Cardiac muscle cell (in vitro differentiated cells and primary cell): ENCODE data around the gene TRIM27. TPM values are rescaled to one million over a fixed set of nuclear protein-coding genes. Genes with fewer than 3 reads are reported as not detected.
A peak's percentile ranks its signal among the peaks of the same experiment; 100 is the strongest.
"Not testable (repeated sequence)": the region's sequence is repeated elsewhere in the genome, so short reads cannot be mapped to it uniquely, and the experiment has no call there.

Experiments used
- DNase-seq, 2 donors: peaks; one replicate each; pipeline versions ENCODE4 v3.0.0 to v3.0.0-alpha.2; 2010 to 2017; ENCODE audit warnings: low read depth in 1 of 2, low spot score in 1 of 2
- H3K27ac ChIP-seq: fragments of 200-600 bp; sonication (generic); 2 replicates; pipeline ENCODE4 v1.5.1; 2016
- H3K27me3 ChIP-seq: fragments of 200-600 bp; sonication (generic); 2 replicates; pipeline ENCODE4 v1.6.0; 2016; ENCODE audit warnings: control low read depth
- H3K36me3 ChIP-seq: fragments of 200-600 bp; sonication (generic); 2 replicates; pipeline ENCODE4 v1.5.1; 2016; ENCODE audit warnings: control low read depth
- H3K4me1 ChIP-seq: fragments of 200-600 bp; sonication (generic); 2 replicates; pipeline ENCODE4 v1.8.1; 2017; ENCODE audit warnings: low read depth, mild to moderate bottlenecking, mixed run types
- H3K4me3 ChIP-seq: fragments of 200-600 bp; sonication (generic); 2 replicates; pipeline ENCODE4 v1.5.1; 2016; ENCODE audit warnings: mild to moderate bottlenecking
- H3K9me3 ChIP-seq: fragments of 200-600 bp; sonication (generic); 2 replicates; pipeline ENCODE4 v1.5.1; 2017; ENCODE audit warnings: low read depth, mild to moderate bottlenecking, control low read depth
- polyA plus RNA-seq: library from polyadenylated mRNA; unstranded; fragments of >200 nt; fragmentation: Nextera tagmentation; extraction: Ambion mirVana; gene quantifications from 2 replicates; pipeline ENCODE4 v1.2.1, GENCODE V29; 2016
- total RNA-seq: library from RNA; depleted of rRNA; stranded (reverse); fragments of >200 nt; gene quantifications from 2 replicates; pipeline ENCODE4 v1.2.3, GENCODE V29; 2016
- TF ChIP-seq, protein P1 (sequence below): IDR thresholded peaks from 2 replicates; pipeline ENCODE4 v1.5.1; 2012; ENCODE audit warnings: low read depth, mild to moderate bottlenecking, low read length

TRIM27 gene
- total and polyA plus RNA-seq, 2 experiments from 2014 or later = 79.2 to 105 TPM

DNA sequence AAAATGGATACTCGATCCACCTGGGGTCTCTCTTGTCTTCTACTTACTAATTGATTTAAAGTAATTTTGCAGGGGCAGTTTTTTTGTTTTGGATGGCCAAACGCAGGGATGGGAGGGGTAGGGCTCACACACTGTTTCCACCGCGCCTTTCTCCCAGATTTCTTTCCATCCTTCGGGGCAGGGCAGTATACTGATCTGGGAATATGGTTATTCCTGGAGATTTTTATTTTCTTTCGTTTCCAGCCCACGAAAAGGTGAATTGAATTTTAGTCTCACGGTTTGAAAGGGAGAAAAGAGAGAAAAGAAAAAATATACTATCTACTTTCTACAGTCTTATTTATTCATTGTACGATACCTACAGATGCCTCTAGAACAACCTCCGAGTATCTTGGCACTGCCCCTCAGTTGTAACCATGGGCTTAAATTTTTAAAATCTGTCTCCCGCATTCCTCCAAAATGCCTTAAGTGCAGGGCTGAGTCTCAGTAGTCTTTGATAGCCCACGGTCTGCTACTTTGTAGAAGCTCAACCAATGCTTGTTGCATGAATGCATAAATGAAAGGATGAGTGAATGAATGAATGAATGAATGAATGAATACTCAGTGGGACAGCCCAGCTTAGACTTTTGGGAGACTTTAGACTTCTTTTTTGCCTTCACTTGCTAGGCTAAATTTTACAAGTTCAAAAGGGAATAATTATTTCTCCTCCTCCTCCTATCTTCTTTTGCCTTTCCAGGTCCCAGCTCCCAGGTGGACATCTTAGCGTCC is 18.1 kb upstream of the TRIM27 start:
- Histone ChIP-seq H3K9me3 (no peaks in the 10 kb centered on the region), H3K36me3 (no peaks in the 10 kb centered on the region), H3K27me3 (no peaks in the 10 kb centered on the region), H3K4me1 (no peaks in the 10 kb centered on the region), H3K4me3 (peak overlapping the region; percentile 78), H3K27ac (no peak overlapping the region)
- DNase-seq = peak in 1 of 2 donors; percentile 60
- TF ChIP-seq, protein P1, sequence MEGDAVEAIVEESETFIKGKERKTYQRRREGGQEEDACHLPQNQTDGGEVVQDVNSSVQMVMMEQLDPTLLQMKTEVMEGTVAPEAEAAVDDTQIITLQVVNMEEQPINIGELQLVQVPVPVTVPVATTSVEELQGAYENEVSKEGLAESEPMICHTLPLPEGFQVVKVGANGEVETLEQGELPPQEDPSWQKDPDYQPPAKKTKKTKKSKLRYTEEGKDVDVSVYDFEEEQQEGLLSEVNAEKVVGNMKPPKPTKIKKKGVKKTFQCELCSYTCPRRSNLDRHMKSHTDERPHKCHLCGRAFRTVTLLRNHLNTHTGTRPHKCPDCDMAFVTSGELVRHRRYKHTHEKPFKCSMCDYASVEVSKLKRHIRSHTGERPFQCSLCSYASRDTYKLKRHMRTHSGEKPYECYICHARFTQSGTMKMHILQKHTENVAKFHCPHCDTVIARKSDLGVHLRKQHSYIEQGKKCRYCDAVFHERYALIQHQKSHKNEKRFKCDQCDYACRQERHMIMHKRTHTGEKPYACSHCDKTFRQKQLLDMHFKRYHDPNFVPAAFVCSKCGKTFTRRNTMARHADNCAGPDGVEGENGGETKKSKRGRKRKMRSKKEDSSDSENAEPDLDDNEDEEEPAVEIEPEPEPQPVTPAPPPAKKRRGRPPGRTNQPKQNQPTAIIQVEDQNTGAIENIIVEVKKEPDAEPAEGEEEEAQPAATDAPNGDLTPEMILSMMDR = no peak

DNA sequence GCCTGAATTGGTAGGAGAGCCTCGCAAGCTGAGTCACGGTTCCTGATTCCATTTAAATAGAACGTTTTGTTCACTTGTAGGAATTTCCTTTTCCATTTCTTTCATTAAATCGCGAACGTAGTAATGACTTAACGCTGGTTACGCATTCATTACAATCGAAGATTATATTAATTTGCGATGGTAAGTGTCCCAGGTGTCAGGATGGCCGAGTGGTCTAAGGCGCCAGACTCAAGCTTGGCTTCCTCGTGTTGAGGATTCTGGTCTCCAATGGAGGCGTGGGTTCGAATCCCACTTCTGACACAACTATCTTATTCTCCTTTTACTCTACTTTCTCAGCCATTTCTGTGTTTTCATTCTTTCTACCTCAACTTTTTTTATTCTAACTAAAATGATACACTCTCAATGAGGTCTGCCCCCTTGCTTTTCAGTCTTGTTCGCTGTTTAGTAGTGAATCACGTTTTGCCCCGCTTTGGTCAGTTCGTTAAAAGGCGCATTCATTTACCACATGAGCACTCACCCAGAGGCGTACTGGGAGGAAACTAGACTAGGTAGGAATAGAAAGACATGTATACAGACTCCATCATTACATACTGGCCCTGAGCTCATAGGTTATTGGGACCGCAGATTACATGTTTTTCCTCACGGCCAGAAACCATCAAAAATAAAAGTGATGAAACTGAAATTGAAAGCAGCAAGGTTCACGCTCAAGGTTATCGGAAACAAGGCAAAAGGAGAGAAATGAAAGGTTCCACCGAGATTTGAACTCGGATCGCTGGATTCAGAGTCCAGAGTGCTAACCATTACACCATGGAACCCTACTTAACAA is 17.3 kb upstream of the TRIM27 start:
- TF ChIP-seq, protein P1 = no peak

GRCh38 chr6:28940294-28940857 is 16.6 kb upstream of the TRIM27 start:
- H3K36me3 ChIP-seq = no peaks in the 10 kb centered on the region
- H3K4me3 ChIP-seq = peak overlapping the region; percentile 78
- no peaks in the 10 kb centered on the region for H3K9me3 ChIP-seq
- no peaks in the 10 kb centered on the region for H3K4me1 ChIP-seq
- TF ChIP-seq, protein P1 = no peak
- DNase-seq = peak in 1 of 2 donors; percentile 56
- peak overlapping the region; percentile 28 for H3K27ac ChIP-seq
- no peaks in the 10 kb centered on the region for H3K27me3 ChIP-seq

More for the DNA sequence above, 17.3 kb upstream of the TRIM27 start:
- H3K4me3 ChIP-seq = peak overlapping the region; percentile 78
- no peaks in the 10 kb centered on the region for H3K27me3 ChIP-seq
- DNase-seq = peak; percentile 78 to 89
- no peaks in the 10 kb centered on the region for H3K4me1 ChIP-seq
- no peaks in the 10 kb centered on the region for H3K9me3 ChIP-seq
- peak overlapping the region; percentile 51 for H3K27ac ChIP-seq
- H3K36me3 ChIP-seq = no peaks in the 10 kb centered on the region

GRCh38 chr6:28933069-28933468 is 9.3 kb upstream of the TRIM27 start:
- H3K36me3 ChIP-seq = no peaks in the 10 kb centered on the region
- H3K9me3 ChIP-seq = no peaks in the 10 kb centered on the region
- DNase-seq = no peak
- TF ChIP-seq, protein P1 = no peak
- H3K27me3 ChIP-seq = no peaks in the 10 kb centered on the region
- no peak overlapping the region for H3K27ac ChIP-seq
- no peak overlapping the region for H3K4me3 ChIP-seq
- H3K4me1 ChIP-seq = no peaks in the 10 kb centered on the region

DNA sequence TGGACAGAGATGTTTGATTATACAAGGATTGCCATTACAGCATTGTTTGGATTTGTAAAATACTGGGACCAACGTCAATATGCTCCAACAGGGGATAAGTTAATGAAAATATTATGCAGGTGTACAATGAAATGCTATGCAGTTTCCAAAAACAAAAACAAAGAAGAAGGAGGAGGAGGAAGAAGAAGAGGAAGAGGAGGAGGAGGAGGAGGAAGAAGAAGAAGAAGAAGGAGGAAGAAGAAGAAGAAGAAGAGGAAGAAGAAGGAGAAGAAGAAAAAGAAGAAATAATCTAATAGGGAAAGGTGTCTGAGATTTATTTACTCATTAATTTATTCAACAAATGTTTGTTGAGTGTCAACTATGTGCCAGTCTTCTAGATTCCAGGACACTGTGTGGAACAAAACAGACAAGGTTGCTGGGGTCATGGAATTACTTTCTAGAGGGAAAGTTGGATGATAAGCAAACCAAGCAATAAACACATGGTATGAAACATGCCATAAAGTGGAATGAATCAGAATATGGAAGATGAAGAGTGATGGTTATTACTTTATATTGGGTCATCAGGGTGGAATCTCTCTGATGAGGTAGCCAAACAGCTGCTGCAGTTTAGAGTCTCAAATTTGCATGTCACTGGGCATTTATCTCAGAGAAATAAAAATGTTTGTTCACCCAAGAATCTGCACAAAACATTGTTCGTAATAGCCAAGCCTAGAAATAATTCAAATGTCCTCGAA is 6.3 kb upstream of the TRIM27 start:
- H3K36me3 ChIP-seq = no peaks in the 10 kb centered on the region
- H3K4me3 ChIP-seq = no peak overlapping the region
- TF ChIP-seq, protein P1 = no peak
- no peak overlapping the region for H3K27ac ChIP-seq
- H3K4me1 ChIP-seq = no peaks in the 10 kb centered on the region
- H3K27me3 ChIP-seq = no peaks in the 10 kb centered on the region
- no peak for DNase-seq
- H3K9me3 ChIP-seq = no peaks in the 10 kb centered on the region

- not testable (repeated sequence) for H3K27me3 ChIP-seq, H3K36me3 ChIP-seq, H3K4me3 ChIP-seq, H3K9me3 ChIP-seq, H3K4me1 ChIP-seq, H3K27ac ChIP-seq, DNase-seq
Observed at GRCh38 chr6:28929339-28929738, 5.6 kb upstream of the TRIM27 start.
